ENCODE data around the gene COG5.

DNA sequence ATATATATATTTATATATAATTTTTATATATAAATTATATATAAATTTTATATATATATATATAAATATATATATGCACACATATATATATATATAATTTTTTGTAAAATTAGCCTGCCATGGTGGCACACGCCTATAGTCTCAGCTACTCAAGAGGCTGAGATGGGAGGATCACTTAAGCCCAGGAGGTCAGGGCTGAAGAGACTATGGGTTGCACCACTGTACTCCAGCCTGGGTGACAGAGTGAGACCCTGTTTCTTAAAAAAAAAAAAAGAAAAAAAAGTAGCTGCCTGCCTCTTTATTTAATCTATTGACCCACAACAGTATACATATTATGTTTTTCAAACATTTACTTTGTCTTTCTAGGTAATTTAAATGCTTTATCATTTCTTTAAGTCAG, 35.5 kb upstream of the COG5 start:
- TF ChIP-seq, protein P1, sequence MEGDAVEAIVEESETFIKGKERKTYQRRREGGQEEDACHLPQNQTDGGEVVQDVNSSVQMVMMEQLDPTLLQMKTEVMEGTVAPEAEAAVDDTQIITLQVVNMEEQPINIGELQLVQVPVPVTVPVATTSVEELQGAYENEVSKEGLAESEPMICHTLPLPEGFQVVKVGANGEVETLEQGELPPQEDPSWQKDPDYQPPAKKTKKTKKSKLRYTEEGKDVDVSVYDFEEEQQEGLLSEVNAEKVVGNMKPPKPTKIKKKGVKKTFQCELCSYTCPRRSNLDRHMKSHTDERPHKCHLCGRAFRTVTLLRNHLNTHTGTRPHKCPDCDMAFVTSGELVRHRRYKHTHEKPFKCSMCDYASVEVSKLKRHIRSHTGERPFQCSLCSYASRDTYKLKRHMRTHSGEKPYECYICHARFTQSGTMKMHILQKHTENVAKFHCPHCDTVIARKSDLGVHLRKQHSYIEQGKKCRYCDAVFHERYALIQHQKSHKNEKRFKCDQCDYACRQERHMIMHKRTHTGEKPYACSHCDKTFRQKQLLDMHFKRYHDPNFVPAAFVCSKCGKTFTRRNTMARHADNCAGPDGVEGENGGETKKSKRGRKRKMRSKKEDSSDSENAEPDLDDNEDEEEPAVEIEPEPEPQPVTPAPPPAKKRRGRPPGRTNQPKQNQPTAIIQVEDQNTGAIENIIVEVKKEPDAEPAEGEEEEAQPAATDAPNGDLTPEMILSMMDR (IDR thresholded peaks at IDR 0.05): no peak
- no peak for TF ChIP-seq POLR2A (IDR thresholded peaks at IDR 0.05)
